Measurements from ENCODE around the gene STON1.

DNA sequence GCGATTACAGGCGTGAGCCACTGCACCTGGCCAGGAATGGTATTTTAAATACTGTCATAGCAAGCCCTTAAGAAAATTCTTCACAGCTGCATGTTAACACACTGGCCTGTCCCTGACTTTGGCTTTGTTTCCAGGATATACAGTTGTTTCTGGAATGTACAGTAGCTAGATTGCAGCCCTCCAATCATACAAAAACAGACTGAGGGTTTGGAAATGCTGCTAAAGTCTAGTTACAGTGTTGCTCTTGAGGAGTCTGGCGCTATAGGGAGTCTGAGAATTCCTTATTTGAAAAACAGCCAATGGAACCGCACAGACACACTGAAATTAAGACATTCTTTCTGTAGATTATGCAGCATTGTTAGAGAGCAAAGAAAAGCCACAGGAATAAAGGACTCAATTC is 37.7 kb downstream of the STON1 start:
- TF ChIP-seq CEBPB (IDR thresholded peaks at IDR 0.05), result no peak
- no peak for TF ChIP-seq NFIC (IDR thresholded peaks at IDR 0.05)
- TF ChIP-seq FOXM1 (IDR thresholded peaks at IDR 0.05; ENCODE audit: borderline replicate concordance, low read depth), result no peak
- TF ChIP-seq EP300 (IDR thresholded peaks at IDR 0.05; ENCODE audit: borderline replicate concordance), result no peak
- TF ChIP-seq USF1 (IDR thresholded peaks at IDR 0.05), result no peak
- TF ChIP-seq, protein P1, sequence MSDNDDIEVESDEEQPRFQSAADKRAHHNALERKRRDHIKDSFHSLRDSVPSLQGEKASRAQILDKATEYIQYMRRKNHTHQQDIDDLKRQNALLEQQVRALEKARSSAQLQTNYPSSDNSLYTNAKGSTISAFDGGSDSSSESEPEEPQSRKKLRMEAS (IDR thresholded peaks at IDR 0.05), result no peak
- TF ChIP-seq YY1 (IDR thresholded peaks at IDR 0.05; ENCODE audit: low read depth), result no peak
- TF ChIP-seq, protein P2, sequence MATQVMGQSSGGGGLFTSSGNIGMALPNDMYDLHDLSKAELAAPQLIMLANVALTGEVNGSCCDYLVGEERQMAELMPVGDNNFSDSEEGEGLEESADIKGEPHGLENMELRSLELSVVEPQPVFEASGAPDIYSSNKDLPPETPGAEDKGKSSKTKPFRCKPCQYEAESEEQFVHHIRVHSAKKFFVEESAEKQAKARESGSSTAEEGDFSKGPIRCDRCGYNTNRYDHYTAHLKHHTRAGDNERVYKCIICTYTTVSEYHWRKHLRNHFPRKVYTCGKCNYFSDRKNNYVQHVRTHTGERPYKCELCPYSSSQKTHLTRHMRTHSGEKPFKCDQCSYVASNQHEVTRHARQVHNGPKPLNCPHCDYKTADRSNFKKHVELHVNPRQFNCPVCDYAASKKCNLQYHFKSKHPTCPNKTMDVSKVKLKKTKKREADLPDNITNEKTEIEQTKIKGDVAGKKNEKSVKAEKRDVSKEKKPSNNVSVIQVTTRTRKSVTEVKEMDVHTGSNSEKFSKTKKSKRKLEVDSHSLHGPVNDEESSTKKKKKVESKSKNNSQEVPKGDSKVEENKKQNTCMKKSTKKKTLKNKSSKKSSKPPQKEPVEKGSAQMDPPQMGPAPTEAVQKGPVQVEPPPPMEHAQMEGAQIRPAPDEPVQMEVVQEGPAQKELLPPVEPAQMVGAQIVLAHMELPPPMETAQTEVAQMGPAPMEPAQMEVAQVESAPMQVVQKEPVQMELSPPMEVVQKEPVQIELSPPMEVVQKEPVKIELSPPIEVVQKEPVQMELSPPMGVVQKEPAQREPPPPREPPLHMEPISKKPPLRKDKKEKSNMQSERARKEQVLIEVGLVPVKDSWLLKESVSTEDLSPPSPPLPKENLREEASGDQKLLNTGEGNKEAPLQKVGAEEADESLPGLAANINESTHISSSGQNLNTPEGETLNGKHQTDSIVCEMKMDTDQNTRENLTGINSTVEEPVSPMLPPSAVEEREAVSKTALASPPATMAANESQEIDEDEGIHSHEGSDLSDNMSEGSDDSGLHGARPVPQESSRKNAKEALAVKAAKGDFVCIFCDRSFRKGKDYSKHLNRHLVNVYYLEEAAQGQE (IDR thresholded peaks at IDR 0.05; ENCODE audit: low read depth), result no peak
- TF ChIP-seq EGR1 (IDR thresholded peaks at IDR 0.05), result no peak
- TF ChIP-seq TAF1 (IDR thresholded peaks at IDR 0.05; ENCODE audit: low read depth), result no peak
- no peak for TF ChIP-seq RAD21 (IDR thresholded peaks at IDR 0.05; ENCODE audit: low read depth)
